ENCODE data around the gene PKMYT1. TPM values are rescaled to one million over a fixed set of nuclear protein-coding genes. Genes with fewer than 3 reads are reported as not detected.
A peak's percentile ranks its signal among the peaks of the same experiment; 100 is the strongest.

PKMYT1 gene
- total and polyA plus RNA-seq, 4 experiments from 2014 or later, result 0.79 TPM; not detected in 3

DNA sequence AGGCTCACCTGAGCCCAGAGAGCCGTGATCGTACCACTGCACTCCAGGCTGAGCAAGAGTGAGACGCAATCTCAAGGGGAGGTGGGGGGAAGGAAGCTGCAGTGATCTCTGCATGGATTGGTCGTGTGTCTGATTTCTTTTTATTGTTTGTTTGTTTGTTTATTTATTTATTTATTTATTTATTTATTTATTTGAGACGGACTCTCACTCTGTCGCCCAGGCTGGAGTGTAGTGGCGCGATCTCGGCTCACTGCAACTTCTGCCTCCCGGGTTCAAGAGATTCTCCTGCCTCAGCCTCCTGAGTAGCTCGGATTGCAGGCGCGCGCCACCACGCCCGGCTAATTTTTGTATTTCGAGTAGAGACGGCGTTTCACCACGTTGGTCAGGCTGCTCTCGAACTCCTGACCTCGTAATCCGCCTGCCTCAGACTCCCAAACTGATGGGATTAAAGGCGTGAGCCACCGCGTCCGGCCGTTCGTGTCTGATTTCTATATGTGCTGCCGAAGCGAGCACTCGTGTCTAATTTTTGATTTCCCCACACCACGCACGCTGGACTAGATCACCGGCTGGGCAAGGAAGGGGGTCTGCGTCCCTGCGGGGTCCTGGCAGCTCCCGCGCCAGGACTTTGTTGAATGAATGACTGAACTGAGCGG, 39.5 kb upstream of the PKMYT1 start:
- peak overlapping the region; percentile 80 to 99 (median 84) for H3K27ac Mint-ChIP-seq
- peaks cover 0 to 2% of the 10 kb centered on the region in 2 donors for H3K27me3 Mint-ChIP-seq
- Histone ChIP-seq H3K36me3 (ENCODE audit: insufficient read depth, low read length) (no peaks in the 10 kb centered on the region), H3K4me3 (ENCODE audit: low read length in 2 of 2) (peak overlapping the region in 1 of 2 donors; percentile 59), H3K27ac (ENCODE audit: low read depth, low read length) (peak overlapping the region; percentile 90), H3K27me3 (ENCODE audit: insufficient read depth, low read length) (no peaks in the 10 kb centered on the region), H3K9me3 (ENCODE audit: control insufficient read depth in 1 of 2, low read length in 2 of 2) (no peaks in the 10 kb centered on the region), H3K4me1 (ENCODE audit: insufficient read depth, low read length) (peaks cover 51% of the 10 kb centered on the region)
- intact Hi-C loops (cut with micrococcal nuclease), result loop anchor here (1.0 to 10.0 kb wide), 3 partner anchors 9 to 115 kb away; no protein-coding TSS in a partner anchor
- H3K9me3 Mint-ChIP-seq, result no peaks in the 10 kb centered on the region
- CTCF ChIA-PET (ENCODE audit: partially characterized antibody), result interaction anchor here (1.8 to 18.6 kb wide), 4 partner anchors 8 to 55 kb away, joined by 4 to 444 read pairs (median 28); partner anchors contain the start of gene CLDN9
- DNase-seq, result no peak
- peaks cover 3 to 12% of the 10 kb centered on the region in 2 donors for H3K36me3 Mint-ChIP-seq
- POLR2A ChIA-PET (ENCODE audit: partially characterized antibody), result interaction anchor here (1.0 to 5.9 kb wide), 9 partner anchors 11 to 150 kb away, joined by 3 to 89 read pairs (median 4); partner anchors contain the start of gene ZNF213
- H3K4me1 Mint-ChIP-seq, result peaks cover 19 to 60% (median 39%) of the 10 kb centered on the region in 4 donors
- peak overlapping the region; percentile 79 to 93 (median 88) for H3K4me3 Mint-ChIP-seq

DNA sequence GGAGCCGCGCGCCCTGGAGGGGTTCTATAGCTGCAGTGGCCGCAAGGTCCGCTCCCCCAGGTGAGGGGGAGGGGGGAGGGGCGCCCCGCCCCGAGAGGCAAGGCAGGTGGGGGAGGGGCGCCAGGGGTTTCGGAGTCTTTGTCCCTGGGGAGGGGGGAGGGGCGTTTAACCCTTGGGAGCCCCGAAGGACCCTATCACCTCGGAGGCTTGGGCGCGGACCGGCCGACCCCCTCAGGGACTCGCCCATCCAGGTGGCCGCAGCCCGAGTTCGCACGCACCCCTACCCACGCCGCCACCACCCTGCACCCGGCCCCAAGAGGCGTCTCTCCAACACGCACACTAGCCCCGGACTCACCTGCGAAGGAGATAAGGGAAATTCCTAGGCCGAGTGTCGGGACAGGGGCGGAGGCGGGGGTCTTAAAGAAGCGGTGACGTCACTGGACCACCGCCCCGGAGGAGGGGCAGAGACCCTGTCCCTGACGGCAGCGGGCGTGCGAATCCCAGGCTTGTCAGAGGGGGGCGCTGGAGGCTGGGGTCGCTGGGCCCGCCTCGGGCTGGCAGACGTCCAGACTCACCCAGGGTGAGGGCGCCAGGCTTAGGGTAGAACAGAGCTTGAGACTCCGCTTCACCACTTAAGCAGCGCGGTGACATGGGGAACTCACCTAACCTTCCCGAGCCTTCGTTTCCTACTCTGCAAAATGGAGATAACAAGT, 37.7 kb upstream of the PKMYT1 start, which contains the start of gene CLDN6:
TSS of gene CLDN6 (minus strand) at position 390 of the 713 bp plus-strand sequence. CDS start 2,162 bp downstream, outside the sequence.
- H3K27me3 Mint-ChIP-seq, result peaks cover 0 to 2% of the 10 kb centered on the region in 2 donors
- intact Hi-C loops (cut with micrococcal nuclease), result no loop called here
- no peaks in the 10 kb centered on the region for H3K9me3 Mint-ChIP-seq
- peaks cover 14 to 50% (median 27%) of the 10 kb centered on the region in 4 donors for H3K4me1 Mint-ChIP-seq
- peak within 1 kb of the TSS in 1 of 8 donors; percentile 39 for H3K4me3 Mint-ChIP-seq
- no peaks in the 10 kb centered on the region for H3K9me3 ChIP-seq (ENCODE audit: control insufficient read depth in 1 of 2, low read length in 2 of 2)
- H3K27ac ChIP-seq (ENCODE audit: low read depth, low read length), result no peak within 1 kb of the TSS
- ChIA-PET CTCF (ENCODE audit: partially characterized antibody) (interaction anchor here (2.3 to 18.6 kb wide), 2 partner anchors 10 to 12 kb away, joined by 17 to 444 read pairs; partner anchors contain the start of gene CLDN9), POLR2A (ENCODE audit: partially characterized antibody) (no interaction called here)
- H3K27ac Mint-ChIP-seq, result peak within 1 kb of the TSS in 2 of 7 donors; percentile 44 to 75
- H3K36me3 ChIP-seq (ENCODE audit: insufficient read depth, low read length), result no peaks in the 10 kb centered on the region
- H3K36me3 Mint-ChIP-seq, result peaks cover 0 to 7% of the 10 kb centered on the region in 2 donors
- no peak within 1 kb of the TSS for H3K4me3 ChIP-seq (ENCODE audit: low read length in 2 of 2)
- no peaks in the 10 kb centered on the region for H3K27me3 ChIP-seq (ENCODE audit: insufficient read depth, low read length)
- peak in 1 of 5 donors; percentile 30 for DNase-seq
- H3K4me1 ChIP-seq (ENCODE audit: insufficient read depth, low read length), result peaks cover 39% of the 10 kb centered on the region

DNA sequence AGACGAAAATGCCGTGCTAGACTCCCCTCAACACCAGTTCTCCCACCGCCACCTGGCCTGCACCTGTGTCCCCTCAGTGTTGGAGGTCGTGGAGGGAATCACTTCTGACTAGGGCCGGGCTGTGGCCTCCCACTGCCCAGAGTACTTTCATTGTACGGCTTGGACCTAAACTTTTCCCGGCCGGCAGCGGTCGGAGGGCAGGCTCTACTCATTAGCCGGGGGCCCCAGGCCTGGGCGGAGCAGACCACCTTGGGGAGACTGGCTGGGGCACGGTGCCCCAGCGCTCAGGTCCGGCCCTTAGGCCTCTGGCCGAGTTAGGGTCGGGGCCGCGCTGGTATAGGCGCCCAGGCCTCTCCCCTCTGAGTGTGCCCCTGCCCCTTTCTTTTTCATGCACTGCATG, 37.1 kb upstream of the PKMYT1 start:
- Mint-ChIP-seq H3K9me3 (no peaks in the 10 kb centered on the region), H3K27ac (no peak overlapping the region), H3K4me3 (no peak overlapping the region), H3K27me3 (peaks cover 0 to 2% of the 10 kb centered on the region in 2 donors), H3K4me1 (peaks cover 13 to 43% (median 21%) of the 10 kb centered on the region in 4 donors), H3K36me3 (peaks cover 0 to 7% of the 10 kb centered on the region in 2 donors)
- CTCF ChIA-PET (ENCODE audit: partially characterized antibody), result no interaction called here
- H3K9me3 ChIP-seq (ENCODE audit: control insufficient read depth in 1 of 2, low read length in 2 of 2), result no peaks in the 10 kb centered on the region
- intact Hi-C loops (cut with micrococcal nuclease), result no loop called here
- H3K36me3 ChIP-seq (ENCODE audit: insufficient read depth, low read length), result no peaks in the 10 kb centered on the region
- POLR2A ChIA-PET (ENCODE audit: partially characterized antibody), result no interaction called here
- no peak overlapping the region for H3K27ac ChIP-seq (ENCODE audit: low read depth, low read length)
- no peak for DNase-seq
- no peaks in the 10 kb centered on the region for H3K27me3 ChIP-seq (ENCODE audit: insufficient read depth, low read length)
- no peak overlapping the region for H3K4me3 ChIP-seq (ENCODE audit: low read length in 2 of 2)
- peaks cover 33% of the 10 kb centered on the region for H3K4me1 ChIP-seq (ENCODE audit: insufficient read depth, low read length)

DNA sequence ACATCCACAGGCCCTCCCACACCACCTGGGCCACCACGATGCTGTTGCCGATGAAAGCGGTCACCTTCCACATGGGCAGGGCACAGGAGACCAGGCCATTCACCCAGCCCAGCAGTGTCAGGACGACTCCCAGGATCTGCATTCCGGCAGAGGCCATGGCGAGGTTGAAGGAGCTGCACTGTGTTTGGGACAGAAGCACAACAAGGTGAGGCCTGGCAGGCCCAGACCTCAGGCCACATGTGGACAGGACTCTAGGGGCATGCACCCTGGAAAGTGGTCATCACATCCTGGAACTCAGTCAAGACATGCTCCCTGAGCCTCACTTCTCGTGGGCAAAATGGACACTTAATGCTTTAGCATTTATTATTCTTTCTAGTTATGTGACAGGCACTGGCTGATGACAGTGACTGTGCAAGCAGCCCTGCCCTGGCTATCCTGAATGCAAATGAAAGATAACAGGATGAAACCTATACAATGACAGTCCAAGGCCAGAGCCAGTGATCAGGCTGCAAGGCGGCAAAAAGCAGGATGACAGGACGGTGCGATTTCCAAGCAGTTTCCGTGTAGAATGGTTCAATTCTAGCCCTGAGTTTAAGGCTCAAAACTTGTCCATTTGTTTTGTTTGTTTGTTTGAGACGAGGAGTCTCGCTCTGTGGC, 35.7 kb upstream of the PKMYT1 start:
- H3K27ac Mint-ChIP-seq, result no peak overlapping the region
- no peaks in the 10 kb centered on the region for H3K9me3 Mint-ChIP-seq
- no peak overlapping the region for H3K4me3 ChIP-seq (ENCODE audit: low read length in 2 of 2)
- H3K4me1 Mint-ChIP-seq, result peaks cover 3 to 30% (median 9%) of the 10 kb centered on the region in 4 donors
- no peak overlapping the region for H3K27ac ChIP-seq (ENCODE audit: low read depth, low read length)
- ChIA-PET CTCF (ENCODE audit: partially characterized antibody) (interaction anchor here (1.3 to 1.4 kb wide), 2 partner anchors 10 to 13 kb away, joined by 3 to 5 read pairs; no protein-coding TSS in a partner anchor), POLR2A (ENCODE audit: partially characterized antibody) (no interaction called here)
- no peaks in the 10 kb centered on the region for H3K27me3 ChIP-seq (ENCODE audit: insufficient read depth, low read length)
- no peak for DNase-seq
- no peaks in the 10 kb centered on the region for H3K9me3 ChIP-seq (ENCODE audit: control insufficient read depth in 1 of 2, low read length in 2 of 2)
- H3K36me3 Mint-ChIP-seq, result no peaks in the 10 kb centered on the region
- no peak overlapping the region for H3K4me3 Mint-ChIP-seq
- H3K27me3 Mint-ChIP-seq, result peaks cover 0 to 2% of the 10 kb centered on the region in 2 donors
- H3K4me1 ChIP-seq (ENCODE audit: insufficient read depth, low read length), result peaks cover 19% of the 10 kb centered on the region
- no peaks in the 10 kb centered on the region for H3K36me3 ChIP-seq (ENCODE audit: insufficient read depth, low read length)
- intact Hi-C loops (cut with micrococcal nuclease), result no loop called here

- no peaks in the 10 kb centered on the region for H3K9me3 Mint-ChIP-seq
- H3K4me3 ChIP-seq (ENCODE audit: low read length in 2 of 2), result no peak overlapping the region
- intact Hi-C loops (cut with micrococcal nuclease), result no loop called here
- DNase-seq, result no peak
- CTCF ChIA-PET (ENCODE audit: partially characterized antibody), result interaction anchor here (1.4 to 1.7 kb wide), 2 partner anchors 9 to 13 kb away, joined by 3 to 5 read pairs; no protein-coding TSS in a partner anchor
- no peaks in the 10 kb centered on the region for H3K36me3 ChIP-seq (ENCODE audit: insufficient read depth, low read length)
- peaks cover 2 to 20% (median 5%) of the 10 kb centered on the region in 4 donors for H3K4me1 Mint-ChIP-seq
- peaks cover 14% of the 10 kb centered on the region for H3K4me1 ChIP-seq (ENCODE audit: insufficient read depth, low read length)
- no peak overlapping the region for H3K27ac ChIP-seq (ENCODE audit: low read depth, low read length)
- no peaks in the 10 kb centered on the region for H3K9me3 ChIP-seq (ENCODE audit: control insufficient read depth in 1 of 2, low read length in 2 of 2)
- no peak overlapping the region for H3K27ac Mint-ChIP-seq
- POLR2A ChIA-PET (ENCODE audit: partially characterized antibody), result no interaction called here
- no peaks in the 10 kb centered on the region for H3K36me3 Mint-ChIP-seq
- H3K27me3 Mint-ChIP-seq, result peaks cover 0 to 2% of the 10 kb centered on the region in 2 donors
- H3K4me3 Mint-ChIP-seq, result no peak overlapping the region
- H3K27me3 ChIP-seq (ENCODE audit: insufficient read depth, low read length), result no peaks in the 10 kb centered on the region
These were observed 34.7 kb upstream of the PKMYT1 start for GRCh38 chr16:3014971-3015370.

DNA sequence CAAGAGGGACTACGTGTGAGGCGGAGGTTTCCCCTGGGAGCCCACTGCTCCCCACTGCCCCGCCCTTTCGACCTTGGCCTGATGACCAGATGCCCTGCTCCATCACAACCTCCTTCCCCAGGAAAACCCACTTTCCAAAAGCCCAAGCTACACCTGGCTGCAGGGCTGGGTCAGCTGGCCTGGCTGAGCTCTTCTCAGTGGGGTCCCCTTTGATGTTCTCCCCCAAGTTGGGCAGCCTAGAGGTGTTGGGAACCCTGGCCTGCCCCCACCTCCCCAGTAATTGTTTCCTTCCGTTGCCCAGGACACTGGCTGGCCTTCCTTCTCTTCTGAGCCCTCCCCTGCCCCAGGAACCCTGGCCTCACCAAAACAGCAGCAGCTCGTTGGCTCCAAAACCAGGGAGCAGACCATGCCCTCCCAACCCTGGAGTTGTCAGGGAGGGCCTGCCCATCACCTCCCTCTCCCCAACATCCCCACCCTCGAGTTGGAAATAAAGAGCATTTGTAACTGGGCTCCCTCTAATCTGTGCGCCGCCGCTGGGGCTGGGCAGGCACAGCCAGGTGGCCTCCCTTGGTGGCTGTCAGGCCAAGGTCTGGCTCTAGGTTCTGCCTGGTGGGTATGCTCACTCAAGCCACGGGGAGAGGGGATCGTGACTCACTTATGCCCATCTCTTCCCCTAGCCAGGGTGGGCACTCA, 33.9 kb upstream of the PKMYT1 start:
- POLR2A ChIA-PET (ENCODE audit: partially characterized antibody), result no interaction called here

More for the DNA sequence above, 33.9 kb upstream of the PKMYT1 start:
- Mint-ChIP-seq H3K4me1 (peaks cover 0 to 12% (median 0%) of the 10 kb centered on the region in 4 donors), H3K4me3 (peak overlapping the region in 1 of 8 donors; percentile 12), H3K36me3 (no peaks in the 10 kb centered on the region), H3K27me3 (peaks cover 0 to 2% of the 10 kb centered on the region in 2 donors), H3K9me3 (no peaks in the 10 kb centered on the region), H3K27ac (no peak overlapping the region)
- Histone ChIP-seq H3K4me1 (ENCODE audit: insufficient read depth, low read length) (peaks cover 6% of the 10 kb centered on the region), H3K36me3 (ENCODE audit: insufficient read depth, low read length) (no peaks in the 10 kb centered on the region), H3K9me3 (ENCODE audit: control insufficient read depth in 1 of 2, low read length in 2 of 2) (no peaks in the 10 kb centered on the region), H3K27me3 (ENCODE audit: insufficient read depth, low read length) (no peaks in the 10 kb centered on the region), H3K27ac (ENCODE audit: low read depth, low read length) (no peak overlapping the region), H3K4me3 (ENCODE audit: low read length in 2 of 2) (no peak overlapping the region)
- no peak for DNase-seq
- intact Hi-C loops (cut with micrococcal nuclease), result no loop called here
- CTCF ChIA-PET (ENCODE audit: partially characterized antibody), result interaction anchor here (0.8 to 1.7 kb wide), 4 partner anchors 8 to 16 kb away, joined by 3 to 5 read pairs (median 3); no protein-coding TSS in a partner anchor

Data from CD4-positive, alpha-beta memory T cell (primary cell).